KMS-11 (cell line): Measurements from ENCODE around the gene PARD3B.
"Not testable (repeated sequence)": the region's sequence is repeated elsewhere in the genome, so short reads cannot be mapped to it uniquely, and the experiment has no call there.

Experiments
- H2AFZ ChIP-seq: fragments of 200-600 bp; sonication (generic); 2 replicates; pipeline ENCODE4 v1.6.1; 2016; ENCODE audit warnings: antibody characterized with exemption, mixed run types, low read depth
- H3K27ac ChIP-seq: fragments of 200-600 bp; sonication (generic); 2 replicates; pipeline ENCODE4 v1.6.1; 2016; ENCODE audit warnings: mild to moderate bottlenecking, mixed run types
- H3K27me3 ChIP-seq: fragments of 200-600 bp; sonication (generic); 2 replicates; pipeline ENCODE4 v1.6.1; 2017; ENCODE audit warnings: mild to moderate bottlenecking, low read depth, mixed run types, moderate library complexity; ENCODE audit not compliant: insufficient read depth
- H3K36me3 ChIP-seq: fragments of 200-600 bp; sonication (generic); 2 replicates; pipeline ENCODE4 v1.6.1; 2017; ENCODE audit warnings: mild to moderate bottlenecking, mixed run types; ENCODE audit not compliant: insufficient read depth
- H3K4me1 ChIP-seq: fragments of 200-600 bp; sonication (generic); 2 replicates; pipeline ENCODE4 v1.6.1; 2016; ENCODE audit warnings: mild to moderate bottlenecking, low read depth, mixed run types; ENCODE audit not compliant: poor library complexity, severe bottlenecking
- H3K4me2 ChIP-seq: fragments of 200-600 bp; sonication (generic); 2 replicates; pipeline ENCODE4 v1.7.0; 2016; ENCODE audit warnings: mild to moderate bottlenecking, mixed run types
- H3K4me3 ChIP-seq: fragments of 200-600 bp; sonication (generic); IDR thresholded peaks from 2 replicates; pipeline ENCODE4 v1.6.1; 2017; ENCODE audit warnings: low read depth, low read length, mixed read lengths; ENCODE audit not compliant: insufficient read depth
- H3K79me2 ChIP-seq: fragments of 200-600 bp; sonication (generic); 2 replicates; pipeline ENCODE4 v1.6.1; 2016; ENCODE audit warnings: low read depth, mixed run types; ENCODE audit not compliant: insufficient read depth
- H3K9ac ChIP-seq: fragments of 200-600 bp; sonication (generic); 2 replicates; pipeline ENCODE4 v1.6.1; 2016; ENCODE audit warnings: mild to moderate bottlenecking, mixed run types
- H4K20me1 ChIP-seq: fragments of 200-600 bp; sonication (generic); 2 replicates; pipeline ENCODE4 v1.6.1; 2016; ENCODE audit warnings: mild to moderate bottlenecking, mixed run types; ENCODE audit not compliant: insufficient read depth
- TF ChIP-seq, protein P1 (sequence below): fragments of 200-600 bp; sonication (generic); conservative IDR thresholded peaks from 2 replicates; pipeline ENCODE4 v1.6.1; 2017; ENCODE audit warnings: low read depth, mild to moderate bottlenecking, antibody characterized with exemption, low read length, moderate library complexity, mixed read lengths

PARD3B gene

DNA sequence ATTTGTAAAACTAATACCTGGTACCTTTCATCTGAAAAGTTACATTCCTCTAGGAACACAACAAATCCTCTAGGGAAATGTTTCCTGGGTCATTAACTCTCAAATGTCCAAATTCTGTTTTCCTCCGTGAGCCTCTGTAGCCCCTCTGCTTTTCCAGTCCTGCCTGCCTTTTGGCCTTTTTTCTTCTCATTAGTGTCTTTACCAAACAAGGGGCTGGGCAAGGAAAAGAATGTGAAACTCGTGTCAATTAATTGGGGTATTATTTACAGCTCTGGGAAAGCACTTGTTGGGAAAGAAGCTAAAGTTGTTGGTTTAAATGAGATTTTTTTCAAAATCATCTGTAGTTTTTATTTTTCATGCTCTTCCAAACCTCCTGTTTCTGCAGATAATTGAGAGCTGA is 938.9 kb downstream of the PARD3B start:
- H3K27me3 ChIP-seq: no peaks in the 10 kb centered on the region
- no peak overlapping the region for H3K4me2 ChIP-seq
- TF ChIP-seq, protein P1, sequence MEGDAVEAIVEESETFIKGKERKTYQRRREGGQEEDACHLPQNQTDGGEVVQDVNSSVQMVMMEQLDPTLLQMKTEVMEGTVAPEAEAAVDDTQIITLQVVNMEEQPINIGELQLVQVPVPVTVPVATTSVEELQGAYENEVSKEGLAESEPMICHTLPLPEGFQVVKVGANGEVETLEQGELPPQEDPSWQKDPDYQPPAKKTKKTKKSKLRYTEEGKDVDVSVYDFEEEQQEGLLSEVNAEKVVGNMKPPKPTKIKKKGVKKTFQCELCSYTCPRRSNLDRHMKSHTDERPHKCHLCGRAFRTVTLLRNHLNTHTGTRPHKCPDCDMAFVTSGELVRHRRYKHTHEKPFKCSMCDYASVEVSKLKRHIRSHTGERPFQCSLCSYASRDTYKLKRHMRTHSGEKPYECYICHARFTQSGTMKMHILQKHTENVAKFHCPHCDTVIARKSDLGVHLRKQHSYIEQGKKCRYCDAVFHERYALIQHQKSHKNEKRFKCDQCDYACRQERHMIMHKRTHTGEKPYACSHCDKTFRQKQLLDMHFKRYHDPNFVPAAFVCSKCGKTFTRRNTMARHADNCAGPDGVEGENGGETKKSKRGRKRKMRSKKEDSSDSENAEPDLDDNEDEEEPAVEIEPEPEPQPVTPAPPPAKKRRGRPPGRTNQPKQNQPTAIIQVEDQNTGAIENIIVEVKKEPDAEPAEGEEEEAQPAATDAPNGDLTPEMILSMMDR: no peak
- H4K20me1 ChIP-seq: no peaks in the 10 kb centered on the region
- H2AFZ ChIP-seq: no peak overlapping the region
- H3K4me3 ChIP-seq: no peak overlapping the region
- no peaks in the 10 kb centered on the region for H3K79me2 ChIP-seq
- no peak overlapping the region for H3K27ac ChIP-seq
- no peaks in the 10 kb centered on the region for H3K36me3 ChIP-seq
- no peaks in the 10 kb centered on the region for H3K4me1 ChIP-seq
- no peak overlapping the region for H3K9ac ChIP-seq

DNA sequence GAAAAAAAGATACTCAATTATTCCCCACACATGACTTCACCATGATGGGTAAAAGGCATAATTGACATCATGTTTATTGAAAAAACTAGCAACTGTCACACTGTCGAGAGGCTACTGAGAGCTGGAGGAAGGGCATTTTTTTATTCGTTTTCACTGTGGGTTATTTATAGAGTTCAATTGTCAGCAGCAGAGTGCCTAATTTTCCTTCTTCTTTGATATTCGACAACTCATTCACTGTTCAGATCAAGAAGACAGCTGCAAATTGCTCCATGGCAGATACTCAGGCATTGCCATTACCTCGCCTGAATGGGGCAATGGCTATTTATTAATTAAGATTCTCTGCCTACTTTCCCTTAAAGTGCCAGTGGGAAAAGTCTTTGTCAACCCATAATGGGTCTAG is 939.5 kb downstream of the PARD3B start:
- no peaks in the 10 kb centered on the region for H3K36me3 ChIP-seq
- no peak overlapping the region for H3K4me3 ChIP-seq
- no peaks in the 10 kb centered on the region for H3K4me1 ChIP-seq
- H3K27me3 ChIP-seq: no peaks in the 10 kb centered on the region
- H3K4me2 ChIP-seq: no peak overlapping the region
- H4K20me1 ChIP-seq: no peaks in the 10 kb centered on the region
- no peaks in the 10 kb centered on the region for H3K79me2 ChIP-seq
- H3K9ac ChIP-seq: no peak overlapping the region
- TF ChIP-seq, protein P1: no peak
- H2AFZ ChIP-seq: no peak overlapping the region
- H3K27ac ChIP-seq: no peak overlapping the region

DNA sequence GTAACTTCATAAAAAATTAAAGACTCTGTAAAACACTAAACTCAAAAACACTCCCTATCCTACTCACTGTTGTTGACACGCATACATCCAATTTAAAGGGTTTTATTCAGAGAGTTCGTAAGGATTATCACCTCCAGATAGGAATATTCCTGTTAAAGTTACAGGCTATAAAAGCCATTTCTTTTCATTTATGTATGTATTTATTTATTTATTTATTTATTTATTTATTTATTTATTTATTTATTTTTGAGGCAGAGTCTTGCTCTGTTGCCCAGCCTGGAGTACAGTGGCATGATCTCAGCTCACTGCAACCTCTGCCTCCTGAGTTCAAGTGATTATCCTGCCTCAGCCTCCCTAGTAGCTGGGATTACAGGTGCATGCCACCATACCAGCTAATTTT is 948.3 kb downstream of the PARD3B start:
- not testable (repeated sequence) for H3K4me3 ChIP-seq

DNA sequence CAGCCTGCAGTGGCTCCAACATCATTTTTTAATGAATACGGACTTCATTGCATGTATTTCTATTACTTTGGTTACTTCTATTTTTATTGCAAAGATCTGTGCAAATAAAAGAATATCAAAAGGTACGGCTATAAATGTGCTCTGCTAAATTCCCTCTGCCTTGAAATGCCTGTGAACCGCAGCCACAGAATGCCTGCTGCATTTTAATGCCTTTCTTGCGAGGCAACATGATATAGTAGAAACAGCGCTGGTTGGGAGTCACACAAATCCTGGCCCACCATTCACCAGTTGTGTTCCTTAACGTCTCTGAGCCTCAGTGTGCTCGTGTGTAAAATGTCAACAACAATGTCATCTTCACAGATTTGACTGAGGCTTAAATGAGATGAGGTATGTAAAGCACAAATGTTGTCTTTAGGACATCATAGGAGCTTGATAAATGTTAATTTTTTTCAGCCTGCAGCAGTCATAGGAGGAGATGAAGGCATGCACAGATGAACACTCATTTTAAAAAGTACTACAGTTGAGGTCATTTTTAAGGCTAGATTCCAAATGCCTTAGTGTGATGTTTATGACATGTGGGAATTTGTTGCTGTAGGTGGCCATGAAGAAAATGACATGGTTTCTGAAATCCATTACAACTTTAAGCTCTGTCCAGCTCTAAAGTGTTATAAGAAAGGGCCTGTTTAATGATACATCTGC is 949.4 kb downstream of the PARD3B start:
- H3K36me3 ChIP-seq: no peaks in the 10 kb centered on the region
- H3K27ac ChIP-seq: no peak overlapping the region
- no peaks in the 10 kb centered on the region for H3K27me3 ChIP-seq
- H3K9ac ChIP-seq: no peak overlapping the region
- H4K20me1 ChIP-seq: no peaks in the 10 kb centered on the region
- H3K4me1 ChIP-seq: peaks cover 10% of the 10 kb centered on the region
- H2AFZ ChIP-seq: no peak overlapping the region
- no peaks in the 10 kb centered on the region for H3K79me2 ChIP-seq
- H3K4me3 ChIP-seq: no peak overlapping the region
- no peak overlapping the region for H3K4me2 ChIP-seq
- TF ChIP-seq, protein P1: no peak

More for the DNA sequence above, 948.3 kb downstream of the PARD3B start:
- not testable (repeated sequence) for H3K4me2 ChIP-seq, H4K20me1 ChIP-seq, H3K27ac ChIP-seq, H3K9ac ChIP-seq, H3K27me3 ChIP-seq, H3K36me3 ChIP-seq, H2AFZ ChIP-seq, H3K79me2 ChIP-seq, H3K4me1 ChIP-seq

DNA sequence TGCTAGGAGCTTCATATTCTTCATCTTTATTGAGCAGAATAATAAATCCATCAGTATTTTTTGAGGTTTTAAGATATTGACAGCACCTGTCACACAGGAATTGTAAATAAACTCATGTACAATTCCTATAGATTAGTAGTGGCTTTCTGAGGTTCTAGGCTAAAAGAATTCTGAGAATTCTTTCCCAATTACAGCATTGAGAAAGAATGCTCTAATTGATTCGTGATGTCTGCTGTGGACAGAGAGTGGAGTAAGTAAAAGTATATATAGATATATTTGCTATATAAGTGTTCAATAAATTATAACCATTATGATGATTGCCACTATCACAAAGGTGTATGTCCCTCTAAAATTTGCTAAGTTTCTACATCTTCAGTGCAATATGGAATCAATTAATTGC is 950.5 kb downstream of the PARD3B start:
- no peak overlapping the region for H3K9ac ChIP-seq
- H3K4me2 ChIP-seq: no peak overlapping the region
- no peaks in the 10 kb centered on the region for H3K79me2 ChIP-seq
- H4K20me1 ChIP-seq: no peaks in the 10 kb centered on the region
- H3K27ac ChIP-seq: no peak overlapping the region
- H2AFZ ChIP-seq: no peak overlapping the region
- TF ChIP-seq, protein P1: no peak
- no peak overlapping the region for H3K4me3 ChIP-seq
- H3K36me3 ChIP-seq: no peaks in the 10 kb centered on the region
- H3K4me1 ChIP-seq: peaks cover 21% of the 10 kb centered on the region
- H3K27me3 ChIP-seq: no peaks in the 10 kb centered on the region
